SK-N-SH (cell line): Measurements from ENCODE around the gene DTNBP1. TPM values are rescaled to one million over a fixed set of nuclear protein-coding genes. Genes with fewer than 3 reads are reported as not detected.

ENCODE experiments used
- CTCF ChIA-PET: fragments of 300-600, 350-600 bp; formaldehyde crosslinking; extraction: SDS; loops from one replicate; lab custom pipeline; 2021; lab: Yijun Ruan, JAX
- POLR2A ChIA-PET: fragments of 350-600 bp; sonication (Branson Sonifier 250); formaldehyde crosslinking; extraction: SDS; loops from one replicate; lab custom pipeline; 2020; ENCODE audit warnings: antibody characterized with exemption, inconsistent platforms; lab: Yijun Ruan, JAX
- DNase-seq: peaks from one replicate; pipeline ENCODE4 v3.0.0; 2012
- H2AFZ ChIP-seq: fragments of 200-600 bp; sonication (generic); 2 replicates; pipeline ENCODE4 v1.8.1; 2016; ENCODE audit warnings: antibody characterized with exemption, mild to moderate bottlenecking, low read depth
- H3F3A ChIP-seq: fragments of 200-600 bp; sonication (generic); replicated peaks from 2 replicates; pipeline ENCODE3; 2016; ENCODE audit warnings: antibody characterized with exemption, mild to moderate bottlenecking; ENCODE audit not compliant: insufficient read depth
- H3K27ac ChIP-seq, 2 experiments: fragments of 200-500 bp in 1 of 2; fragments of 200-600 bp in 1 of 2; sonication (Bioruptor generic) in 1 of 2; sonication (generic), shearing (Covaris generic) in 1 of 2; 2 replicates each; pipeline versions ENCODE4 v1.5.1 to v1.6.1; 2014 to 2016; ENCODE audit warnings: low read depth in 2 of 2, inconsistent platforms in 1 of 2, low read length in 1 of 2, mild to moderate bottlenecking in 1 of 2, mixed read lengths in 1 of 2
- H3K27me3 ChIP-seq: fragments of 200-600 bp; sonication (generic), shearing (Covaris generic); 2 replicates; pipeline ENCODE4 v1.6.1; 2016; ENCODE audit warnings: mixed run types; ENCODE audit not compliant: insufficient read depth
- H3K36me3 ChIP-seq, 2 experiments: fragments of 200-500 bp in 1 of 2; fragments of 200-600 bp in 1 of 2; sonication (Bioruptor generic) in 1 of 2; sonication (generic) in 1 of 2; replicated peaks in 1 of 2; 2 replicates each; pipeline versions ENCODE3 to v1.5.1; 2014 to 2016; ENCODE audit warnings: low read length in 1 of 2, mild to moderate bottlenecking in 1 of 2; ENCODE audit not compliant: insufficient read depth in 2 of 2, control insufficient read depth in 1 of 2
- H3K4me1 ChIP-seq, 2 experiments: fragments of 200-500 bp in 1 of 2; fragments of 200-600 bp in 1 of 2; sonication (Bioruptor generic) in 1 of 2; sonication (generic), shearing (Covaris generic) in 1 of 2; 2 replicates each; pipeline versions ENCODE4 v1.5.1 to v1.6.1; 2014 to 2016; ENCODE audit warnings: low read depth in 1 of 2, low read length in 1 of 2, mixed run types in 1 of 2; ENCODE audit not compliant: insufficient read depth in 2 of 2, control insufficient read depth in 1 of 2
- H3K4me2 ChIP-seq: fragments of 200-600 bp; sonication (generic), shearing (Covaris generic); 2 replicates; pipeline ENCODE4 v1.6.1; 2017; ENCODE audit warnings: mixed run types
- H3K4me3 ChIP-seq, 2 experiments: fragments of 200-500 bp in 1 of 2; fragments of 200-600 bp in 1 of 2; sonication (Bioruptor generic) in 1 of 2; sonication (generic), shearing (Covaris generic) in 1 of 2; 2 replicates each; pipeline versions ENCODE4 v1.5.1 to v1.8.1; 2014 to 2016; ENCODE audit warnings: low read depth in 2 of 2, inconsistent platforms in 1 of 2, low read length in 1 of 2, mild to moderate bottlenecking in 1 of 2, mixed read lengths in 1 of 2, moderate library complexity in 1 of 2
- H3K79me2 ChIP-seq: fragments of 200-600 bp; sonication (generic); 2 replicates; pipeline ENCODE4 v1.8.1; 2017; ENCODE audit warnings: mild to moderate bottlenecking; ENCODE audit not compliant: insufficient read depth
- H3K9ac ChIP-seq: fragments of 200-600 bp; sonication (generic); 2 replicates; pipeline ENCODE4 v1.6.1; 2017; ENCODE audit warnings: mixed run types
- H3K9me2 ChIP-seq: fragments of 200-600 bp; sonication (generic); 2 replicates; pipeline ENCODE4 v1.6.1; 2017; ENCODE audit warnings: mixed run types
- H3K9me3 ChIP-seq: fragments of 200-600 bp; sonication (generic); 2 replicates; pipeline ENCODE4 v1.6.1; 2017; ENCODE audit warnings: mixed run types, mild to moderate bottlenecking, moderate library complexity
- H4K20me1 ChIP-seq: fragments of 200-600 bp; sonication (generic); 2 replicates; pipeline ENCODE4 v1.6.1; 2017; ENCODE audit warnings: mild to moderate bottlenecking, mixed run types; ENCODE audit not compliant: insufficient read depth
- FOXJ3 ChIP-seq: sonication (generic); formaldehyde crosslinking; IDR thresholded peaks from 2 replicates; pipeline ENCODE4 v1.5.1; 2020; ENCODE audit warnings: mild to moderate bottlenecking, missing genetic modification reagents
- GATA2 ChIP-seq: sonication (generic); formaldehyde crosslinking; IDR thresholded peaks from 2 replicates; pipeline ENCODE4 v1.5.0; 2020; ENCODE audit warnings: mild to moderate bottlenecking, missing genetic modification reagents
- JUND ChIP-seq: IDR thresholded peaks from 2 replicates; pipeline ENCODE4 v1.4.0; 2012
- MEF2A ChIP-seq: IDR thresholded peaks from 2 replicates; pipeline ENCODE4 v1.4.0; 2012; ENCODE audit warnings: low read depth, borderline replicate concordance
- MXI1 ChIP-seq: IDR thresholded peaks from 2 replicates; pipeline ENCODE4 v1.6.1; 2012; ENCODE audit warnings: mild to moderate bottlenecking, low read depth, low read length, improper control_type of control experiment
- NFIC ChIP-seq: IDR thresholded peaks from 2 replicates; pipeline ENCODE4 v1.4.0; 2012; ENCODE audit warnings: borderline replicate concordance
- POLR2AphosphoS5 ChIP-seq: IDR thresholded peaks from 2 replicates; pipeline ENCODE4 v1.6.1; 2012; ENCODE audit warnings: low read depth, low read length
- RCOR1 ChIP-seq: fragments of 150-350 bp; IDR thresholded peaks from 2 replicates; pipeline ENCODE4 v1.6.1; 2017; ENCODE audit warnings: antibody characterized with exemption, low read length
- SMC3 ChIP-seq: IDR thresholded peaks from 2 replicates; pipeline ENCODE4 v1.6.1; 2012; ENCODE audit warnings: low read depth, low read length, improper control_type of control experiment
- YY1 ChIP-seq: IDR thresholded peaks from 2 replicates; pipeline ENCODE4 v1.4.0; 2012; ENCODE audit warnings: low read depth, mild to moderate bottlenecking
- WGBS: methylation state at CpG from one replicate; pipeline ENCODE4 v1.1.6; 2017; ENCODE audit warnings: low lambda C conversion rate; 5-methylcytosine and 5-hydroxymethylcytosine counted together
- polyA plus RNA-seq, 3 experiments: library from polyadenylated mRNA; depleted of rRNA; stranded (reverse); fragments of >200 nt; gene quantifications; 2 replicates each; pipeline ENCODE4 v1.2.3, GENCODE V29; 2012
- TF ChIP-seq, protein P1 (sequence below): fragments of 150-350 bp; IDR thresholded peaks from 2 replicates; pipeline ENCODE4 v1.6.1; 2017; ENCODE audit warnings: antibody characterized with exemption, low read length, low read depth, borderline replicate concordance
- TF ChIP-seq, protein P2 (sequence below): fragments of 150-350 bp; IDR thresholded peaks from 2 replicates; pipeline ENCODE4 v1.6.1; 2016; ENCODE audit warnings: mild to moderate bottlenecking, low read depth, low read length
- TF ChIP-seq, protein P3 (sequence below): IDR thresholded peaks from 2 replicates; pipeline ENCODE4 v1.6.1; 2012; ENCODE audit warnings: mild to moderate bottlenecking, low read depth, low read length, moderate library complexity

Gene DTNBP1
- polyA plus RNA-seq, 1 of the 3 experiments (the other 2 are of a cell fraction) = 19.7 TPM

DNA sequence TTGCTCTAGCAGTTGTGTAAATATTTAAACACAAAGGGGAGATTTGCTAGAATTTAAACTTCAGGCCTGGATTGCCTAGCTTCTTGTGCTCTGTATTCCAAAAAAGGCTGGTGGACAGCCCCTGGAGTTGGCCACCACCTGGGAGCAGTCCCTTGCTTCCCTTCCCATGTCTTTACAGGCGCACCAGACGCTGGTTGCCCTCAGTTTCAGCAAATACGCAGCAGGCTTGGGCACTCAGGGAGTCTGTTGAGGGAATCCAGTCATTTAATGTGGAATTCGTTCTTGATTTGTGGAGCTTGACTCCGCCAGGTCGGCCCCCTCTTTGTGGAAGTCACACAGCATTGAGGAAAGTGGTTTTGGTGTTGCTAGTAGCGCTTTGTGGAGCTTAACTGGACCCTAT lies 156.8 kb downstream of the DTNBP1 start:
- DNase-seq = no peak
- POLR2A ChIA-PET = no interaction called here
- Histone ChIP-seq H4K20me1 (peaks cover 60% of the 10 kb centered on the region), H3K27me3 (no peaks in the 10 kb centered on the region), H3K27ac (no peak overlapping the region), H3F3A (peaks cover 10% of the 10 kb centered on the region), H3K79me2 (0 out of 2 replicates have a peak, but pooled peaks cover 7% of the 10 kb centered on the region), H3K9me3 (no peaks in the 10 kb centered on the region), H3K36me3 (peaks cover 7 to 8% of the 10 kb centered on the region in 2 experiments), H3K4me3 (no peak overlapping the region), H3K4me1 (peaks cover 25 to 33% of the 10 kb centered on the region in 2 experiments), H2AFZ (no peak overlapping the region), H3K4me2 (no peak overlapping the region), H3K9me2 (no peaks in the 10 kb centered on the region), H3K9ac (no peak overlapping the region)
- TF ChIP-seq, protein P1, sequence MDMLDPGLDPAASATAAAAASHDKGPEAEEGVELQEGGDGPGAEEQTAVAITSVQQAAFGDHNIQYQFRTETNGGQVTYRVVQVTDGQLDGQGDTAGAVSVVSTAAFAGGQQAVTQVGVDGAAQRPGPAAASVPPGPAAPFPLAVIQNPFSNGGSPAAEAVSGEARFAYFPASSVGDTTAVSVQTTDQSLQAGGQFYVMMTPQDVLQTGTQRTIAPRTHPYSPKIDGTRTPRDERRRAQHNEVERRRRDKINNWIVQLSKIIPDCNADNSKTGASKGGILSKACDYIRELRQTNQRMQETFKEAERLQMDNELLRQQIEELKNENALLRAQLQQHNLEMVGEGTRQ = no peak
- TF ChIP-seq JUND = no peak
- no peak for TF ChIP-seq NFIC
- no peak for TF ChIP-seq RCOR1
- TF ChIP-seq YY1 = no peak
- TF ChIP-seq MEF2A = no peak
- TF ChIP-seq MXI1 = no peak
- TF ChIP-seq GATA2 = no peak
- no peak for TF ChIP-seq FOXJ3 (CRISPR knock-in tag)
- TF ChIP-seq POLR2AphosphoS5 = no peak
- no peak for TF ChIP-seq SMC3
- TF ChIP-seq, protein P2, sequence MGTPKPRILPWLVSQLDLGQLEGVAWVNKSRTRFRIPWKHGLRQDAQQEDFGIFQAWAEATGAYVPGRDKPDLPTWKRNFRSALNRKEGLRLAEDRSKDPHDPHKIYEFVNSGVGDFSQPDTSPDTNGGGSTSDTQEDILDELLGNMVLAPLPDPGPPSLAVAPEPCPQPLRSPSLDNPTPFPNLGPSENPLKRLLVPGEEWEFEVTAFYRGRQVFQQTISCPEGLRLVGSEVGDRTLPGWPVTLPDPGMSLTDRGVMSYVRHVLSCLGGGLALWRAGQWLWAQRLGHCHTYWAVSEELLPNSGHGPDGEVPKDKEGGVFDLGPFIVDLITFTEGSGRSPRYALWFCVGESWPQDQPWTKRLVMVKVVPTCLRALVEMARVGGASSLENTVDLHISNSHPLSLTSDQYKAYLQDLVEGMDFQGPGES = no peak
- TF ChIP-seq, protein P3, sequence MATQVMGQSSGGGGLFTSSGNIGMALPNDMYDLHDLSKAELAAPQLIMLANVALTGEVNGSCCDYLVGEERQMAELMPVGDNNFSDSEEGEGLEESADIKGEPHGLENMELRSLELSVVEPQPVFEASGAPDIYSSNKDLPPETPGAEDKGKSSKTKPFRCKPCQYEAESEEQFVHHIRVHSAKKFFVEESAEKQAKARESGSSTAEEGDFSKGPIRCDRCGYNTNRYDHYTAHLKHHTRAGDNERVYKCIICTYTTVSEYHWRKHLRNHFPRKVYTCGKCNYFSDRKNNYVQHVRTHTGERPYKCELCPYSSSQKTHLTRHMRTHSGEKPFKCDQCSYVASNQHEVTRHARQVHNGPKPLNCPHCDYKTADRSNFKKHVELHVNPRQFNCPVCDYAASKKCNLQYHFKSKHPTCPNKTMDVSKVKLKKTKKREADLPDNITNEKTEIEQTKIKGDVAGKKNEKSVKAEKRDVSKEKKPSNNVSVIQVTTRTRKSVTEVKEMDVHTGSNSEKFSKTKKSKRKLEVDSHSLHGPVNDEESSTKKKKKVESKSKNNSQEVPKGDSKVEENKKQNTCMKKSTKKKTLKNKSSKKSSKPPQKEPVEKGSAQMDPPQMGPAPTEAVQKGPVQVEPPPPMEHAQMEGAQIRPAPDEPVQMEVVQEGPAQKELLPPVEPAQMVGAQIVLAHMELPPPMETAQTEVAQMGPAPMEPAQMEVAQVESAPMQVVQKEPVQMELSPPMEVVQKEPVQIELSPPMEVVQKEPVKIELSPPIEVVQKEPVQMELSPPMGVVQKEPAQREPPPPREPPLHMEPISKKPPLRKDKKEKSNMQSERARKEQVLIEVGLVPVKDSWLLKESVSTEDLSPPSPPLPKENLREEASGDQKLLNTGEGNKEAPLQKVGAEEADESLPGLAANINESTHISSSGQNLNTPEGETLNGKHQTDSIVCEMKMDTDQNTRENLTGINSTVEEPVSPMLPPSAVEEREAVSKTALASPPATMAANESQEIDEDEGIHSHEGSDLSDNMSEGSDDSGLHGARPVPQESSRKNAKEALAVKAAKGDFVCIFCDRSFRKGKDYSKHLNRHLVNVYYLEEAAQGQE = no peak
- WGBS = 100% methylated on average over 7 of the region's 7 CpGs
- CTCF ChIA-PET = interaction anchor here (0.5 to 1.7 kb wide), 8 partner anchors 14 to 124 kb away, joined by 3 to 7 read pairs (median 3); no protein-coding TSS in a partner anchor
